Suprapubic skin (tissue), 4 donors: ENCODE data around the gene PIK3CA. TPM values are rescaled to one million over a fixed set of nuclear protein-coding genes. Genes with fewer than 3 reads are reported as not detected.

ENCODE experiments used
- DNase-seq, 2 donors: peaks; one replicate each; pipeline ENCODE4 v3.0.0-alpha.2; 2019; ENCODE audit warnings: low spot score in 2 of 2
- H3K27ac ChIP-seq: fragments of 200-600 bp; sonication (generic); one replicate; pipeline ENCODE4 v1.5.1; 2019
- H3K27me3 ChIP-seq: fragments of 200-600 bp; sonication (generic); one replicate; pipeline ENCODE4 v1.5.1; 2019
- H3K36me3 ChIP-seq: fragments of 200-600 bp; sonication (generic); one replicate; pipeline ENCODE4 v1.5.1; 2019
- H3K4me1 ChIP-seq: fragments of 200-600 bp; sonication (generic); one replicate; pipeline ENCODE4 v1.5.1; 2019
- H3K4me3 ChIP-seq: fragments of 200-600 bp; sonication (generic); one replicate; pipeline ENCODE4 v1.5.1; 2019; ENCODE audit warnings: mild to moderate bottlenecking
- H3K9me3 ChIP-seq: fragments of 200-600 bp; sonication (generic); one replicate; pipeline ENCODE4 v1.5.1; 2019
- EP300 ChIP-seq: sonication (generic); formaldehyde crosslinking; IDR thresholded peaks from one replicate; pipeline ENCODE4 v1.6.1; 2017; ENCODE audit warnings: antibody characterized with exemption
- POLR2A ChIP-seq, 2 donors: fragments of 450-650 bp; IDR thresholded peaks; one replicate each; pipeline ENCODE4 v1.6.1; 2017; ENCODE audit warnings: antibody characterized with exemption in 2 of 2, mild to moderate bottlenecking in 2 of 2, moderate library complexity in 2 of 2
- POLR2AphosphoS5 ChIP-seq, 3 donors: sonication (generic); formaldehyde crosslinking; IDR thresholded peaks; one replicate each; pipeline ENCODE4 v1.6.1; 2017; ENCODE audit warnings: antibody characterized with exemption in 3 of 3
- WGBS: methylation state at CpG from one replicate; pipeline ENCODE4 v1.1.5; 2018; 5-methylcytosine and 5-hydroxymethylcytosine counted together
- total RNA-seq, 4 donors: library from RNA; depleted of rRNA; stranded (reverse); fragments of >200 nt; gene quantifications; one replicate each; pipeline ENCODE4 v1.1.0, GENCODE V29; 2016
- TF ChIP-seq, protein P1 (sequence below), 2 donors: fragments of 200-600 bp in 1 of 2; fragments of 450-650 bp in 1 of 2; sonication (generic) in 1 of 2; IDR thresholded peaks; one replicate each; pipeline ENCODE4 v1.5.1; 2016 to 2019; ENCODE audit warnings: antibody characterized with exemption in 2 of 2, mild to moderate bottlenecking in 1 of 2, moderate library complexity in 1 of 2

The PIK3CA gene
- total RNA-seq, 4 donors from 2014 or later = 14.8 to 26.6 (median 18.6) TPM

DNA sequence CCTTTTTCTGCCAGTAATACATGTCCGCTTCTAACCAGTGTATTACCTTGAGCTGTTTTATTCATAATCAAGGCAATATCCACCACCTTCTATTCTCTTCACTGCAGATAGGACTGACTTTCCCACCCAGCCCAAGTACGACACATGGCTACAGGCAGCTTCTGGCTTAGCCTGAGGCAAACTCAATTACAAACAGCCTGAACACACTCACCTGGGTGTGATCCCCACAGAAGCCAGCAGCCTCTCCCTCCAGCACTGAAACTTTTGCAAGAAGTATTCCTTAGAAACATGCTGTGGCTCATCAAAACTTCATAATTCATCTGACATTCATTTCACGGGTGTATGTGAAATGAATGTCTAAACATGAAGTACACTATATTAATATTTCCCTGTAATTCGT, 116.3 kb downstream of the PIK3CA start:
- H3K27me3 ChIP-seq = peaks cover 4% of the 10 kb centered on the region
- DNase-seq = no peak
- no peak overlapping the region for H3K27ac ChIP-seq
- no peaks in the 10 kb centered on the region for H3K36me3 ChIP-seq
- no peak overlapping the region for H3K4me3 ChIP-seq
- H3K4me1 ChIP-seq = peaks cover 11% of the 10 kb centered on the region
- 52% methylated on average over 4 of the region's 4 CpGs for WGBS
- no peaks in the 10 kb centered on the region for H3K9me3 ChIP-seq
- TF ChIP-seq, protein P1, sequence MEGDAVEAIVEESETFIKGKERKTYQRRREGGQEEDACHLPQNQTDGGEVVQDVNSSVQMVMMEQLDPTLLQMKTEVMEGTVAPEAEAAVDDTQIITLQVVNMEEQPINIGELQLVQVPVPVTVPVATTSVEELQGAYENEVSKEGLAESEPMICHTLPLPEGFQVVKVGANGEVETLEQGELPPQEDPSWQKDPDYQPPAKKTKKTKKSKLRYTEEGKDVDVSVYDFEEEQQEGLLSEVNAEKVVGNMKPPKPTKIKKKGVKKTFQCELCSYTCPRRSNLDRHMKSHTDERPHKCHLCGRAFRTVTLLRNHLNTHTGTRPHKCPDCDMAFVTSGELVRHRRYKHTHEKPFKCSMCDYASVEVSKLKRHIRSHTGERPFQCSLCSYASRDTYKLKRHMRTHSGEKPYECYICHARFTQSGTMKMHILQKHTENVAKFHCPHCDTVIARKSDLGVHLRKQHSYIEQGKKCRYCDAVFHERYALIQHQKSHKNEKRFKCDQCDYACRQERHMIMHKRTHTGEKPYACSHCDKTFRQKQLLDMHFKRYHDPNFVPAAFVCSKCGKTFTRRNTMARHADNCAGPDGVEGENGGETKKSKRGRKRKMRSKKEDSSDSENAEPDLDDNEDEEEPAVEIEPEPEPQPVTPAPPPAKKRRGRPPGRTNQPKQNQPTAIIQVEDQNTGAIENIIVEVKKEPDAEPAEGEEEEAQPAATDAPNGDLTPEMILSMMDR (IDR thresholded peaks at IDR 0.05) = no peak
- TF ChIP-seq POLR2AphosphoS5 (IDR thresholded peaks at IDR 0.05) = no peak
- no peak for TF ChIP-seq EP300
- TF ChIP-seq POLR2A (IDR thresholded peaks at IDR 0.05) = no peak

DNA sequence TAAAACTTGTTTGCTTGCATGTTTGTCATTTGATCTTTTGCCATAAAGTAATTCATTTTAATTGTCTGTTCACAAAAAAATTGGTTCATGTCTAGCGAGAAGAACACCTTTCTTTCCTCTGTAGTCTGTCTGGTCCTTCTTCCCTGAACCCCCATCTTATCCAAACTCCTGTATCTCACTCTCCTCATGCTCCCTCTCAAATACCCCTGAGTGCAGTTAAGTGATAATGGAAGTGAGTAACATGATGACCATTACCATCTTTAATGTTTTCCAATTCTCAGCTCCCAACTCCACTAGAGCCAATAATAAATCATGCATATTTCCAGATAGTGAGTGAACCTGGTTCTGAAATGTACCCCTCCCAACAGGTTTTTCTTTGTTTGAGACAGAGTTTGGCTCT, 116.9 kb downstream of the PIK3CA start:
- DNase-seq = no peak
- no peaks in the 10 kb centered on the region for H3K36me3 ChIP-seq
- no peak overlapping the region for H3K27ac ChIP-seq
- peaks cover 4% of the 10 kb centered on the region for H3K27me3 ChIP-seq
- no peak for TF ChIP-seq POLR2AphosphoS5 (IDR thresholded peaks at IDR 0.05)
- no peak for TF ChIP-seq POLR2A (IDR thresholded peaks at IDR 0.05)
- TF ChIP-seq, protein P1 (IDR thresholded peaks at IDR 0.05) = no peak
- TF ChIP-seq EP300 = no peak
- peaks cover 11% of the 10 kb centered on the region for H3K4me1 ChIP-seq
- no peaks in the 10 kb centered on the region for H3K9me3 ChIP-seq
- WGBS = 66% methylated on average over 1 of the region's 1 CpG
- no peak overlapping the region for H3K4me3 ChIP-seq

DNA sequence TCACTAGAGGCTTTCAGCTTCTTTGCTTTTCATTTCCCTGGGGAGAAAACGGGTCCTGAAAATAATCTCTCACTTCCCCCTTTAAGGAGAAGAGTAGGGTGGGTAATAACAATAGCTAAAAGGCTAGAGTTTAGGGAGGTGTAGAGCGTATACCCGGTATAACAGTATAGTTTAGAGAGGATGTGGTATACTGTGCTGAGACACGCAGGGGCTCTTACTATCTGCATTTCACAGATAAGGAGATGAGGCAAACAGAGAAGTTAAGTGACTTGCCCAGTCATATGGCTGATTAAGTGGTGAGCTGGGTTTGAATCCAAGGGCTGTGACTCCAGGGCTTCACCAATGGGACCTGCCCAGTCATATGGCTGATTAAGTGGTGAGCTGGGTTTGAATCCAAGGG, 117.7 kb downstream of the PIK3CA start:
- Histone ChIP-seq H3K36me3 (no peaks in the 10 kb centered on the region), H3K4me1 (peaks cover 6% of the 10 kb centered on the region), H3K9me3 (no peaks in the 10 kb centered on the region), H3K4me3 (no peak overlapping the region), H3K27me3 (peaks cover 4% of the 10 kb centered on the region), H3K27ac (no peak overlapping the region)
- 91% methylated on average over 4 of the region's 4 CpGs for WGBS
- TF ChIP-seq POLR2A (IDR thresholded peaks at IDR 0.05) (no peak), EP300 (no peak), POLR2AphosphoS5 (IDR thresholded peaks at IDR 0.05) (no peak)
- TF ChIP-seq, protein P1 (IDR thresholded peaks at IDR 0.05) = no peak
- no peak for DNase-seq

DNA sequence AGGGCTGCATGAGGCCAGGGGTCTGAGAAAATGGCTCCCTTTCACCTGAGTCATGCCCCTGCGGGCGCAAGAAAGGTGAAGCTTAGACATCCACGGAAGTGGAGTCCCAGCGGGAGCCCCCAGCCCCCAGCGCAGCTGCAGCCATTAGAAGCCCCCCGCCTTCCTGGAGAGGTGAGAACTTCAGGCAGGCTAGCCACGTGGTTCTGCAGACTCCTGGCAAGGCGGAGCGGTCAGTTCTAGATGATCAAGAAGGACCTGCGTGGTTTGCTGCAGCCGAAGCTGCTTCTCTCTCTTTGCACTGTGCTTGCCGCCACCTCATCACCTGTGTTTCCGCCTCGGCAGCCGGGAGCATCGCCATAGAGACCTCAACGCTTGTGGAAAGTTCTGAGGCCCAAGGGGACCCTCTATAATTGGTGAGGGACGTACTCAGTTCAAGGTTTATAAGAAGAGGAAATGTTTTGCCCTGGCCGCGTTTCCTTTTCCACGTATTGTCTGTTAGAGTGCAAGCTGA, 118.6 kb downstream of the PIK3CA start:
- 74% methylated on average over 14 of the region's 21 CpGs for WGBS

DNA sequence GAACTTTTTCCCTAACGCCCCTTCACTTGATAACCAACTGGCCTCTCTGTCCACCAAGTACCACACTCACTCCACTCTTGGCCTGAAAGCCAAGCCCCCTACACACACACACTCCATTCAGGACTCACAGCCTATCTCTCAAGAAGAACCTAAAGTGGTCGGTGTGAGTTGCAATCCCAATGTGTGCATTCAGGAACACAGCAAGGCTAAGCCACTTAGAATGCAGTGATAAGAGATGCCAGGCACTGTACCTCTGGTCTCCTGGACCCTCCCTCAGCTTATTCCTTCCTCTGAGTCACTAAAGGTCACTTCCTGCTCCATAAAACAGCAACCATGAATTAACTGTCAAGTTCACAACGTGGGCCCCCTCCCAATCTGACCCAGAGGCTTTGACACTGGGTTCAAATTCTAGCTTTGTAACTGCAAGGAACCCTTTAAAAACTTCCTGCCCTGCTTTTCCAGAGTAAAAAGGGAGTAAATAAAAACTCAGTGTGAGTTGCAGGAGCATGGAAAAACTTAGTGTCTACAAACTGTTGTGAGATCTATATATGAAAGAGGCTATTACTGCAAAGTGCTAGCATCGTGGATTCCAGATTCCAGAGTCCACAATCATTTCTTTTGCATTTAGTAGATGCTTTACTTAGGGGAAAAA, 120.4 kb downstream of the PIK3CA start:
- H3K36me3 ChIP-seq = no peaks in the 10 kb centered on the region
- no peak overlapping the region for H3K4me3 ChIP-seq
- TF ChIP-seq, protein P1 (IDR thresholded peaks at IDR 0.05) = no peak
- TF ChIP-seq POLR2A (IDR thresholded peaks at IDR 0.05) = no peak
- TF ChIP-seq POLR2AphosphoS5 (IDR thresholded peaks at IDR 0.05) = no peak
- TF ChIP-seq EP300 = no peak
- no peaks in the 10 kb centered on the region for H3K4me1 ChIP-seq
- no peak for DNase-seq
- WGBS = 51% methylated on average over 4 of the region's 4 CpGs
- peaks cover 4% of the 10 kb centered on the region for H3K27me3 ChIP-seq
- H3K9me3 ChIP-seq = no peaks in the 10 kb centered on the region
- H3K27ac ChIP-seq = no peak overlapping the region

More for the DNA sequence above, 118.6 kb downstream of the PIK3CA start:
- peaks cover 4% of the 10 kb centered on the region for H3K27me3 ChIP-seq
- DNase-seq = no peak
- H3K36me3 ChIP-seq = no peaks in the 10 kb centered on the region
- H3K4me1 ChIP-seq = no peaks in the 10 kb centered on the region
- H3K27ac ChIP-seq = no peak overlapping the region
- H3K4me3 ChIP-seq = no peak overlapping the region
- H3K9me3 ChIP-seq = no peaks in the 10 kb centered on the region
- TF ChIP-seq EP300 (no peak), POLR2A (IDR thresholded peaks at IDR 0.05) (no peak), POLR2AphosphoS5 (IDR thresholded peaks at IDR 0.05) (no peak)
- TF ChIP-seq, protein P1 (IDR thresholded peaks at IDR 0.05) = no peak
